CD1c-positive myeloid dendritic cell (primary cell): Measurements from ENCODE around the gene DOP1B.

ENCODE experiments used
- DNase-seq: peaks from one replicate; pipeline ENCODE4 v3.0.0-alpha.2; 2016; ENCODE audit errors: extremely low spot score

DOP1B gene

GRCh38 chr21:36202726-36203602 is 46.3 kb downstream of the DOP1B start:
- DNase-seq = no peak

- peak; percentile 53 for DNase-seq
Observed at GRCh38 chr21:36203603-36203889, 46.9 kb downstream of the DOP1B start.

- DNase-seq = no peak
Observed at GRCh38 chr21:36204980-36205379, 48.4 kb downstream of the DOP1B start.

GRCh38 chr21:36205962-36206361 is 49.3 kb downstream of the DOP1B start:
- no peak for DNase-seq
